Measurements from ENCODE around the gene MARCHF10.

GRCh38 chr17:62727916-62728672, 80.0 kb downstream of the MARCHF10 start:
- TF ChIP-seq CTCF (IDR thresholded peaks at IDR 0.05) (no peak), POLR2A (IDR thresholded peaks at IDR 0.05) (no peak)
